ENCODE results near the gene MMD2. TPM values are rescaled to one million over a fixed set of nuclear protein-coding genes. Genes with fewer than 3 reads are reported as not detected.

The MMD2 gene
- total and polyA plus RNA-seq, 2 donors (not counting 1 experiment from before 2014, with no cell fraction given) = not detected

GRCh38 chr7:4862156-4862555 lies 96.8 kb downstream of the MMD2 start:
- no peaks in the 10 kb centered on the region for H4K20me1 ChIP-seq (ENCODE audit: control insufficient read depth, insufficient read depth, low read length, poor library complexity, severe bottlenecking)
- intact Hi-C loops (cut with micrococcal nuclease) = no loop called here
- DNase-seq (no peak), ATAC-seq (ENCODE audit: low read depth) (no peak)
- Mint-ChIP-seq H3K4me3 (peak overlapping the region; percentile 70), H3K27me3 (peaks cover 47% of the 10 kb centered on the region), H3K4me1 (peaks cover 4% of the 10 kb centered on the region), H3K9me3 (ENCODE audit: insufficient read depth) (peaks cover 2% of the 10 kb centered on the region), H3K27ac (peak overlapping the region; percentile 10)
- no peaks in the 10 kb centered on the region for H3K36me3 ChIP-seq (replicated peaks in 1 of 2; ENCODE audit: control extremely low read depth in 1 of 2, control insufficient read depth in 1 of 2, extremely low read depth in 1 of 2, insufficient read depth in 2 of 2, low read length in 1 of 2)
- peak overlapping the region; percentile 67 for H3K4me2 ChIP-seq (replicated peaks; ENCODE audit: low read depth, low read length, poor library complexity, severe bottlenecking)
- H3K4me1 ChIP-seq (ENCODE audit: control insufficient read depth in 2 of 2, insufficient read depth in 2 of 2, low read length in 2 of 2) = peaks cover 9 to 11% of the 10 kb centered on the region in 2 donors
- ChIA-PET CTCF (no interaction called here), POLR2A (no interaction called here)
- TF ChIP-seq, protein P1, sequence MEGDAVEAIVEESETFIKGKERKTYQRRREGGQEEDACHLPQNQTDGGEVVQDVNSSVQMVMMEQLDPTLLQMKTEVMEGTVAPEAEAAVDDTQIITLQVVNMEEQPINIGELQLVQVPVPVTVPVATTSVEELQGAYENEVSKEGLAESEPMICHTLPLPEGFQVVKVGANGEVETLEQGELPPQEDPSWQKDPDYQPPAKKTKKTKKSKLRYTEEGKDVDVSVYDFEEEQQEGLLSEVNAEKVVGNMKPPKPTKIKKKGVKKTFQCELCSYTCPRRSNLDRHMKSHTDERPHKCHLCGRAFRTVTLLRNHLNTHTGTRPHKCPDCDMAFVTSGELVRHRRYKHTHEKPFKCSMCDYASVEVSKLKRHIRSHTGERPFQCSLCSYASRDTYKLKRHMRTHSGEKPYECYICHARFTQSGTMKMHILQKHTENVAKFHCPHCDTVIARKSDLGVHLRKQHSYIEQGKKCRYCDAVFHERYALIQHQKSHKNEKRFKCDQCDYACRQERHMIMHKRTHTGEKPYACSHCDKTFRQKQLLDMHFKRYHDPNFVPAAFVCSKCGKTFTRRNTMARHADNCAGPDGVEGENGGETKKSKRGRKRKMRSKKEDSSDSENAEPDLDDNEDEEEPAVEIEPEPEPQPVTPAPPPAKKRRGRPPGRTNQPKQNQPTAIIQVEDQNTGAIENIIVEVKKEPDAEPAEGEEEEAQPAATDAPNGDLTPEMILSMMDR (IDR thresholded peaks at IDR 0.05) = no peak
- no peak for TF ChIP-seq EZH2 (IDR thresholded peaks at IDR 0.05; ENCODE audit: borderline replicate concordance, insufficient read depth, low read depth, low read length, poor library complexity, severe bottlenecking)
- peak overlapping the region in 4 of 5 experiments; percentile 34 to 54 (median 48) for H3K4me3 ChIP-seq (ENCODE audit: control extremely low read depth in 1 of 5, extremely low read depth in 1 of 5, insufficient read depth in 1 of 5, low read depth in 2 of 5, low read length in 4 of 5)
- H3K79me2 ChIP-seq (ENCODE audit: control insufficient read depth, insufficient read depth, low read length) = no peaks in the 10 kb centered on the region
- no peak overlapping the region for H3K27ac ChIP-seq (ENCODE audit: low read length in 2 of 2)
- H3K9ac ChIP-seq (ENCODE audit: low read length) = peak overlapping the region; percentile 50
- peak overlapping the region; percentile 72 for H2AFZ ChIP-seq (ENCODE audit: insufficient read depth, low read depth, low read length, poor library complexity, severe bottlenecking)
- peaks cover 0 to 14% (median 8%) of the 10 kb centered on the region in 4 experiments for H3K27me3 ChIP-seq (replicated peaks in 1 of 4; ENCODE audit: control extremely low read depth in 1 of 4, control insufficient read depth in 3 of 4, insufficient read depth in 4 of 4, low read length in 3 of 4)
- 92% methylated on average over 14 of the region's 14 CpGs for WGBS (ENCODE audit: insufficient coverage)
- H3K9me3 ChIP-seq (ENCODE audit: control extremely low read depth in 1 of 3, control insufficient read depth in 2 of 3, insufficient read depth in 1 of 3, low read length in 2 of 3) = peaks cover 0 to 13% (median 1%) of the 10 kb centered on the region in 3 donors

GRCh38 chr7:4861673-4862072 lies 97.3 kb downstream of the MMD2 start, which contains the start of gene PAPOLB:
PAPOLB (minus strand) TSS chr7:4862030; CDS start chr7:4861810, 220 bp downstream.
- ATAC-seq (ENCODE audit: low read depth) (peak; percentile 58), DNase-seq (no peak)
- H3K9me3 Mint-ChIP-seq (ENCODE audit: insufficient read depth) = peaks cover 2% of the 10 kb centered on the region
- no peaks in the 10 kb centered on the region for H3K36me3 ChIP-seq (replicated peaks in 1 of 2; ENCODE audit: control extremely low read depth in 1 of 2, control insufficient read depth in 1 of 2, extremely low read depth in 1 of 2, insufficient read depth in 2 of 2, low read length in 1 of 2)
- intact Hi-C loops (cut with micrococcal nuclease) = no loop called here
- peaks cover 4% of the 10 kb centered on the region for H3K4me1 Mint-ChIP-seq
- ChIA-PET POLR2A (no interaction called here), CTCF (no interaction called here)
- peak within 1 kb of the TSS; percentile 50 for H3K9ac ChIP-seq (ENCODE audit: low read length)
- H3K9me3 ChIP-seq (ENCODE audit: control extremely low read depth in 1 of 3, control insufficient read depth in 2 of 3, insufficient read depth in 1 of 3, low read length in 2 of 3) = peaks cover 0 to 13% (median 1%) of the 10 kb centered on the region in 3 donors
- peak within 1 kb of the TSS; percentile 70 for H3K4me3 Mint-ChIP-seq
- H3K4me3 ChIP-seq (ENCODE audit: control extremely low read depth in 1 of 5, extremely low read depth in 1 of 5, insufficient read depth in 1 of 5, low read depth in 2 of 5, low read length in 4 of 5) = peak within 1 kb of the TSS; percentile 21 to 54 (median 43)
- H3K27me3 ChIP-seq (replicated peaks in 1 of 4; ENCODE audit: control extremely low read depth in 1 of 4, control insufficient read depth in 3 of 4, insufficient read depth in 4 of 4, low read length in 3 of 4) = peaks cover 0 to 15% (median 8%) of the 10 kb centered on the region in 4 experiments
- H3K27ac ChIP-seq (ENCODE audit: low read length in 2 of 2) = peak within 1 kb of the TSS; percentile 25 to 50
- no peaks in the 10 kb centered on the region for H4K20me1 ChIP-seq (ENCODE audit: control insufficient read depth, insufficient read depth, low read length, poor library complexity, severe bottlenecking)
- peak within 1 kb of the TSS; percentile 67 for H3K4me2 ChIP-seq (replicated peaks; ENCODE audit: low read depth, low read length, poor library complexity, severe bottlenecking)
- TF ChIP-seq EZH2 (IDR thresholded peaks at IDR 0.05; ENCODE audit: borderline replicate concordance, insufficient read depth, low read depth, low read length, poor library complexity, severe bottlenecking) = no peak
- TF ChIP-seq, protein P1 (IDR thresholded peaks at IDR 0.05) = no peak
- H3K79me2 ChIP-seq (ENCODE audit: control insufficient read depth, insufficient read depth, low read length) = no peaks in the 10 kb centered on the region
- H2AFZ ChIP-seq (ENCODE audit: insufficient read depth, low read depth, low read length, poor library complexity, severe bottlenecking) = peak within 1 kb of the TSS; percentile 72
- peak within 1 kb of the TSS; percentile 66 for H3K27ac Mint-ChIP-seq
- 23% methylated on average over 39 of the region's 46 CpGs for WGBS (ENCODE audit: insufficient coverage)
- peaks cover 50% of the 10 kb centered on the region for H3K27me3 Mint-ChIP-seq
- H3K4me1 ChIP-seq (ENCODE audit: control insufficient read depth in 2 of 2, insufficient read depth in 2 of 2, low read length in 2 of 2) = peaks cover 9 to 11% of the 10 kb centered on the region in 2 donors

All from B cell (primary cell).